MM.1S (cell line): ENCODE data around the gene CSDE1.

Source experiments
- EZH2 ChIP-seq: fragments of 300-600 bp; sonication (generic); optimal IDR thresholded peaks from 2 replicates; pipeline ENCODE3; 2017; ENCODE audit warnings: low read depth, mild to moderate bottlenecking, antibody characterized with exemption, low read length, mixed read lengths
- EZH2phosphoT487 ChIP-seq: fragments of 300-600 bp; sonication (generic); IDR thresholded peaks from 2 replicates; pipeline ENCODE4 v1.6.1; 2018; ENCODE audit warnings: antibody characterized with exemption, low read length
- TF ChIP-seq, protein P1 (sequence below): fragments of 300-600 bp; sonication (generic); IDR thresholded peaks from 2 replicates; pipeline ENCODE4 v1.5.1; 2016; ENCODE audit warnings: antibody characterized with exemption, low read length, mixed read lengths

DNA sequence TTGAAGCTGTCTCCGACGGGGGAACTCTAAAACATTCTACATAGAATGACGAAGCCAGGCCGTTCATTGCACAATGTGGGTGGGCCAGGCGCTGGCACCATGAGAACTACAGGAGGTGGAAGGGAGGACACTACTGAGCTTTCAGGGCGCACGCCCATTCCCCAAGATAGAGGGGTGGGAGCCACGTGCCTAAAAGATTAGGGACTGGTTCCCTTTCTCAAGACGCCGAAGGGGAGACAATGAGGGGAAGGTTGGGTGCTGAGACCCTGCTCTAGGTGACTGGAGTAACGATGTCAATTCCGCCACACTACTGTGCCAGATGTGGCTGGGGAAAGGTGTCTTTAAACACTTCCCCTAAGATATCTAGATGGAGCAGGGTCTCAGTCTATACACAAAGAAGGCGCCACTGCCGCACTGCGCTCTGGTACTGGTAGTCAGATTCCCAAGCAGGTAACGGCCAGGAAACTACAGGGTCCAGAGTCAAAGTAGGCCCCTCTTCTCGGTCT lies 782 bp downstream of the CSDE1 start:
- TF ChIP-seq, protein P1, sequence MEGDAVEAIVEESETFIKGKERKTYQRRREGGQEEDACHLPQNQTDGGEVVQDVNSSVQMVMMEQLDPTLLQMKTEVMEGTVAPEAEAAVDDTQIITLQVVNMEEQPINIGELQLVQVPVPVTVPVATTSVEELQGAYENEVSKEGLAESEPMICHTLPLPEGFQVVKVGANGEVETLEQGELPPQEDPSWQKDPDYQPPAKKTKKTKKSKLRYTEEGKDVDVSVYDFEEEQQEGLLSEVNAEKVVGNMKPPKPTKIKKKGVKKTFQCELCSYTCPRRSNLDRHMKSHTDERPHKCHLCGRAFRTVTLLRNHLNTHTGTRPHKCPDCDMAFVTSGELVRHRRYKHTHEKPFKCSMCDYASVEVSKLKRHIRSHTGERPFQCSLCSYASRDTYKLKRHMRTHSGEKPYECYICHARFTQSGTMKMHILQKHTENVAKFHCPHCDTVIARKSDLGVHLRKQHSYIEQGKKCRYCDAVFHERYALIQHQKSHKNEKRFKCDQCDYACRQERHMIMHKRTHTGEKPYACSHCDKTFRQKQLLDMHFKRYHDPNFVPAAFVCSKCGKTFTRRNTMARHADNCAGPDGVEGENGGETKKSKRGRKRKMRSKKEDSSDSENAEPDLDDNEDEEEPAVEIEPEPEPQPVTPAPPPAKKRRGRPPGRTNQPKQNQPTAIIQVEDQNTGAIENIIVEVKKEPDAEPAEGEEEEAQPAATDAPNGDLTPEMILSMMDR, result no peak
- TF ChIP-seq EZH2phosphoT487 (no peak), EZH2 (no peak)
